ENCODE measurements around the gene LPP.

DNA sequence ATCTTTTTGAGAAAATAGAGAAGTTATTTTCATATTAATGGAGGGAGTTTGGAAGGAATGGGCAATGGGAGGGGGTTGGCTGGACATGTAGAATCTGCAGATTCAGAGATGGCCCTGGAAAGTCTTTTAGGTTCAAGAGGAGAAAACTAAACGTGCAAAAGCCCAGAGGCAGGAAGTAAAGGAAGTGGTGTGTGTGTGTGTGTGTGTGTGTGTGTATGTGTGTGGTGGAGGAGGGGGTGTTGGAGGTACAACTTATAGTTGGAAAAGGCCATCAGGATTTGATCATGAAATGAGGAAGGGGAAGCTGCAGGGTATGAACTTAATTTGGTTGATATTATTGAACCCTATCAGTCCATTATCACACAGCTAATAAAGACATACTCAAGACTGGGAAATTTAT, 5.6 kb upstream of the LPP start:
- TF ChIP-seq, protein P1, sequence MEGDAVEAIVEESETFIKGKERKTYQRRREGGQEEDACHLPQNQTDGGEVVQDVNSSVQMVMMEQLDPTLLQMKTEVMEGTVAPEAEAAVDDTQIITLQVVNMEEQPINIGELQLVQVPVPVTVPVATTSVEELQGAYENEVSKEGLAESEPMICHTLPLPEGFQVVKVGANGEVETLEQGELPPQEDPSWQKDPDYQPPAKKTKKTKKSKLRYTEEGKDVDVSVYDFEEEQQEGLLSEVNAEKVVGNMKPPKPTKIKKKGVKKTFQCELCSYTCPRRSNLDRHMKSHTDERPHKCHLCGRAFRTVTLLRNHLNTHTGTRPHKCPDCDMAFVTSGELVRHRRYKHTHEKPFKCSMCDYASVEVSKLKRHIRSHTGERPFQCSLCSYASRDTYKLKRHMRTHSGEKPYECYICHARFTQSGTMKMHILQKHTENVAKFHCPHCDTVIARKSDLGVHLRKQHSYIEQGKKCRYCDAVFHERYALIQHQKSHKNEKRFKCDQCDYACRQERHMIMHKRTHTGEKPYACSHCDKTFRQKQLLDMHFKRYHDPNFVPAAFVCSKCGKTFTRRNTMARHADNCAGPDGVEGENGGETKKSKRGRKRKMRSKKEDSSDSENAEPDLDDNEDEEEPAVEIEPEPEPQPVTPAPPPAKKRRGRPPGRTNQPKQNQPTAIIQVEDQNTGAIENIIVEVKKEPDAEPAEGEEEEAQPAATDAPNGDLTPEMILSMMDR (IDR thresholded peaks at IDR 0.05), result no peak
- no peak for TF ChIP-seq POLR2A (IDR thresholded peaks at IDR 0.05)

Data from tibial nerve (tissue), 3 donors.